ENCODE results near the gene FKBP3.
"Not testable (repeated sequence)": the region's sequence is repeated elsewhere in the genome, so short reads cannot be mapped to it uniquely, and the experiment has no call there.

The FKBP3 gene

DNA sequence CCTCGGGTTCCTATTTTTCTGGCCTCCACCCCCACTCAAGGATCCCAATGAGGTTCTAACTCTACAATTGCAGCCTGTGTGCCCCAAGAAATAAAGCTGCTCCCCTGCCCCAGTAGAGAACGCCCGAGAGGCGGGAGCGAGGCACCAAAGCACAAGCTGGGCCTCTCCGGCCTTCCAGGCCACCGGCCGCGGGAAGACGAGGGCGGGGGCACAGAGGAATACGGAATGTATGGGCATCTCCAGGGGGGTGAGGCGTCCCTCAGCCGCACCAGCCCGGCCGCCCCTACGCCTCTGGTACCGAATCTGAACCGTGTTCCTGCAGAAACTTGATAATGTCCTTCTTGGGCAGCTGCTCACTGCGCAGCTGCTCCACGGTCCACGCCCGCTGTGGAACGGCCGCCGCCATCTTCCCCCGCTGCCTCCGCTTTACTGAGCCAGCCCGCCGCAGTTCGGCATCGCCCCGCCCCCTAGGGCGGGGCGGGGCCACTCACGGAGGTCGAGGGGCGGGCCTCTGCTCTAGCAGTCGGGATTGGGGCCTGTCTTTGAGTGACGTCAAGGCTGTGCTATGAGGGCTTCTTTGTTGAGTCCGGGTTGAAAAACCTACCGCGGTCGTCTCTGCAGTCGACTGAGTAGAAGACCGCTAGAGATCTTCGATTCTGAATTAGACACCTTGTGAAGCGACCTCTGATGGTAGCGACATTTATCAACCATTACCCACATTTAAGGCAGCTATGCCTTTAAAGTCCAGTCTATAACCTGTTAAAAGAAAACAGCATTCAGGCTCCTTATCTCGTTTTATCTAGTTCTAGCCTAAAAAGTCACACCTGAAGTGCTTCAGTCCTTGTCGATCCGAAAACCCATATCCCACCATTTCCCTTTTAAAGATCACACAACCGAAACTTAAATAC lies at the start of gene FKBP3:
Gene FKBP3 (minus strand): TSS at position 431 of the 908 bp plus-strand sequence. CDS start 25 bp downstream, at position 406.
- DNase-seq, result peak; percentile 95

DNA sequence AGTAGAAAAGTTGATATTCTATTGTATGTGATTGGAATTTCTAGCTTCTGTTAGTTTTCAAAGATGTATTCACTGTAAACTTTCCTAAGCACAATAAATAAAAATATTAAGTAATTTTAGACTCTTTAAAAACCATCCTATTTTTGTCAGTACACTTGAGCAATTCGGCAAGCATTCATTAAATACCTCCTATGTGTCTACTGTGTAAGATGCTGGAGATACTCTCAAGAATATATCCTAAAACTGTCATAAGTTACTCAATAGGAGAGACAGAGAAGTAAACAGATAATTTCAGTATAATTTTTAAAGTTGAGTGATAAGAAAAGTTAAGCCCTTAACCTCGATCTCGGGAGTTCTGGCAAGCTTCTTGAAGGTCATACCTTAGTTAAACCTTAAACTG lies 47.5 kb upstream of the FKBP3 start:
- no peak for DNase-seq

DNA sequence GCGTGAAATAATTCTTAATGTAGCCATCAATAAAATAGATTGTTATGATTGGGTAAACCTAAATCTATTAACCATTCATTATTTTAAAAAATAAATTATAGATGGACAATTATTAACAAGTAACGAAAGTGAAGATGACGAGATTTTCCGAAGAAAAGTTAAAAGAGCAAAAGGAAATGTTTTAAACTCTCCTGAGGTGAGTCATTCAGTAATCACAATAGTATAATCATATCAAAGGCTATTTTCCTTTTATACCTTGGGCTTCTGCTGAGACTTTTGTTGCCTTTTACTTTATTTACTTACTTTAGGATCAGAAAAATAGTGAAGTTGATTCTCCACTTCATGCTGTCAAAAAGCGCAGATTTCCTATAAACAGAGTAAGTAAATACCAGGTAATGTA lies 47.0 kb upstream of the FKBP3 start:
- no peak for DNase-seq

DNA sequence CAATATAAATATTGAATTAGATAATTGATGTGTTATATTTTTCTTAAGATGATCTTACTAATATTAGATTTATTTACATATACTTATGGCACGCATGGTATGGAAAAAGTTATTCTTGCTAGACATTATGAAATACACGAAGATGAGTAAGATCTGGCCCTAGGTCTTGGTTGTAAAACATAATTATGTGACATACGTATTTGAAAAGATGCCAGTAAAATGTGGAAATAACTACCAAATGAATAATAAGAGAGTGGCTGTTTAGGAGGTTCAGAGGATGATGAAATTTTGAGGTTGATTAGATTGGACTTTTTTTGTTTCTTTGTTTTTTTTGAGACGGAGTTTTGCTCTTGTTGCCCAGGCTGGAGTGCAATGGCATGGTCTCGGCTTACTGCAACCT lies 42.8 kb upstream of the FKBP3 start:
- no peak for DNase-seq

DNA sequence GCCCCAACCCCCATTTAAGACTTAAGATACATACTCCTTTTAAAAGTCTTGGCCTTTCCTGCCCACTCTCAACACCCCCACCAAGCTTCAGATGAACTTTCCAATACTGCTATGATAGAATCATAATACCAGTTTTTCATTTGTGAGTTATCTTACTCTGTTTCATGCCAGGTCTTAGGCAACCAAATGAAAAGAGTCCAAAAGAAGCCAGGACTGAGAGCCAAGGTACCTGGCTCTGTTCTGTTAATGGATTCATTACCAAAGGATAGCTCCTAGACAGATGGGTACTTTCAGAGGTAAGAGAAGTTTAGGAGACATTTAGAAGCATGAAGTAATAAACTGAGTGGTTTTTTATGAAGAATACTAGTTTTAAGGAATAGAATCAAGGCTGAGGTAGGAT lies 35.6 kb upstream of the FKBP3 start:
- DNase-seq, result no peak

DNA sequence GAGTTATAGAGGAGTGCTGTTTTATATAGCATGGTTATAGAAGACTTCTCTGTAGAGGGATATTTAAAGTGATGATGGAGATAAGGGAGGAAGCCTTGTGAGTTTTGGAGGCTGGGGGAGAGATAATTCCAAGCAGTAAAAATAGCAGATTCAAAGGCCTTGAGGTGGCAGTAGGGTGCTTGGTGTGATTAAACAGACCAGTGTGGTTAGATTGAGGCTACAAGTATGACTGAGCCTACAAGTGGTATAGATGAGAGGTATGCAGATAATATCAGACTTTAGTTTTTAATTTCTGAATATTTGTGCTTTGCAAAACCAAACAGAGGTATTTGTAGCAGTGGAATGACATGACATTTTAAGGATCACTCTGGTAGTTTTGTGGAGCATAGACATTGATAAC lies 21.8 kb upstream of the FKBP3 start:
- no peak for DNase-seq

DNA sequence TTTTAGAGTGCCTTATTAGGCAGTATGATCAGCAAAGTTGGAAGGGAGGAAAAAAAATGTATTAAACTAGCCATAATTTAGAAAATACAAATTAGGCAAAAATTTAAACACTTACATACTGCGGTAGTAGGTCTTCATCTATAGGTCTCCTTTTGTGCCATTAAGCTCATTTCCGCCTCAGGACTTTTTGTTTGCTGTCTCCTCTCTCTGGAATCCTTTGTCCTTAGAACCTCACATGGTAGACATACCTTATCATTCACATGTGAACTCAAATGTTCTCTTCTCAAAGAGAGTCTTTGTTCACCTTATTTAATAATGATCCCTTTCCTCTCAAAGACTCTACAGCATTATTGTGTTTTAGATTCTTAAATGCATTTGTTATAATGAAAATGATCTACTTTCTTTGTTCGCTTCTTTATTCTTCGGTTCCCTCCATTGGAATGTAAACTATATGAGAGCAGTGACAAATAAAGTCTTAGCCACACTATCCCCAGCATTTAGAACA lies 16.2 kb upstream of the FKBP3 start:
- DNase-seq, result no peak

DNA sequence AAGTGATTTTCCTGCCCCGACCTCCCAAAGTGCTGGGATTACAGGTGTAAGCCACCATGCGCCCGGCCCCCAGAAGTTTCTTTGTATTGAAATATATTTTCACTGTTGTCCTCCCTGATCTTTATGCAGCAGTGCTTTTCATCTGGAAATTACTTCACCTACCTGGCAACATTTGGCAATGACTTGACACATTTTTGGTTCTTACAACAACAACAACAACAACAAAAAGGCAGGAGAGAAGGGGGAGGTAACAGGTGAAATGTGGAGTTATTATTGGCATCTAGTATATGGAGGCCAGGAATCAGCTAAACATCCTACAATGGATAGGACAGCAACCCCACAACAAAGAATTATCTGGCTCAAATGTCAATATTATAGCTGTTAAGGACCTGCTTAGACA lies 15.3 kb upstream of the FKBP3 start:
- no peak for DNase-seq

DNA sequence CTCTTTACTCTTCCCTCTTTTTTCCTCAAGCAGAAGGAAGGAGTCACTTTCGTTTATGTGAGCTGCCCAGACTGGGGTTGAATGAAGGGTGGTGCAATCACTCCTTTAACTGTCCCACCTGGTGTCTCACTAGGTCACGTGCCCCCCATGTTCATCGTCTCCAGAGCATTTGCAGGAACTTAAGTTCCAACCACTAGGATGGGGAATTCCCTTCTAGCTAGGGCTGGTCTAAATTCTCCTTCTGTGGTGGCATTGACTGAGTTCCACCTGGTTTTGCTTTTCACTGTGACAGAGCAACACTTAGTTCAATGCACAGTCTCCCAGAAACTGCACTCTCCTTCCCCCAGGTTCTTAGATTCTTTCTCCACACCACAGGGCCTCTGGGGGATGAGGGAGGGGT lies 10.9 kb upstream of the FKBP3 start:
- DNase-seq, result no peak

DNA sequence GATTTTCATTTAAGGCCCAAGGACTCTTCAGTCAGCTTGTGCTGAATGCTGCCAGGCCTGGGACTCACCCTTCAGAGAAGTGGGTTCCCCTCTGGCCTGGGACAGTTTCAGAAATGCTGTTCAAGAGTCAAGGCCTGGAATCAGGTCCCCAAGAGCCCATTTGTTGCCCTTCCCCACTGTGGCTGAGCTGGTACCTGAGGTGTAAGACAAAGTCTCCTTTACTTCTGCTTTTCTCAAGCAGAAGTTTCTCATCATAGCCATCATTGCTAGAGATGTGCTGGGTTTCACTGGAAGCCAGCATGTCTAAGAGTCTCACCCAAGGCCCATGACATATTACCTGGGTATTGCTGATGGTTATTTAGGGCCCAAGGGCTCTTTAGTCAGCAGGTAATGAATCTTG lies 10.4 kb upstream of the FKBP3 start:
- no peak for DNase-seq

DNA sequence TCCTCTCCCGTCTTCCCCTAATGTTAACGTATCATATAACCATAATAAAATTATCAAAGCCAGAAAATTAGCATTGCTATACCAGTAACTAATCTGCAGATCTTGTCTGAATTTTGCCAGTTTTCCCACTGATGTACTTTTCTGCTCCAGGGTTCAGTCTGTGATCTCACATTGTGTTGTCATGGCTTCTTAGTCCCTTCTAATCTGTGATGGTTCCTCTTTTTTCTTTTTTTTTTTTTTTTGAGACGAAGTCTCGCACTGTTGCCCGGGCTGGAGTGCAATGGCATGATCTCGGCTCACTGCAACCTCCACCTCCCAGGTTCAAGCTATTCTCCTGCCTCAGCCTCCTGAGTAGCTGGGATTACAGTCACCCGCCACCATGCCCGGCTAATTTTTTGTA lies 7.8 kb upstream of the FKBP3 start:
- not testable (repeated sequence) for DNase-seq

DNA sequence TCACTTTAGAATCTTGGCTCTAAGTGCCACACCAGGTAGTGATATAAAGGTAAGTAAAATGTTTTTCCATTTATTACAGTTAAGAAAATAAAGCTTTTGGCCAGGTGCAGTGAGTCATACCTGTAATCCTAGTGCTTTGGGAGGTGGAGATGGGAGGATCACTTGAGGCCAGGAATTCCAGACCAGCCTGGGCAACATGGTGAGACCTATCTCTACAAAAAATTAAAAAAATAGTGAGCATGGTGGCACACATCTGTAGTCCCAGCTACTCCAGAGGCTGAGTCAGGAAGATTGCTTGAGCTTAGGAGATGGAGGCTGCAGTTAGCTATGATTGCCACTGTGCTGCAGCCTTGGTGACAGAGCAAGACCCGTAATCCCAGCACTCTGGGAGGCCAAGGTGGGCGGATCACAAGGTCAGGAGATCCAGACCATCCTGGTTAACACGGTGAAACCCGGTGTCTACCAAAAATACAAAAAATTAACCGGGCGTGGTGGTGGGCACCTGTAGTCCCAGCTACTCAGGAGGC lies 6.4 kb upstream of the FKBP3 start:
- DNase-seq, result no peak

DNA sequence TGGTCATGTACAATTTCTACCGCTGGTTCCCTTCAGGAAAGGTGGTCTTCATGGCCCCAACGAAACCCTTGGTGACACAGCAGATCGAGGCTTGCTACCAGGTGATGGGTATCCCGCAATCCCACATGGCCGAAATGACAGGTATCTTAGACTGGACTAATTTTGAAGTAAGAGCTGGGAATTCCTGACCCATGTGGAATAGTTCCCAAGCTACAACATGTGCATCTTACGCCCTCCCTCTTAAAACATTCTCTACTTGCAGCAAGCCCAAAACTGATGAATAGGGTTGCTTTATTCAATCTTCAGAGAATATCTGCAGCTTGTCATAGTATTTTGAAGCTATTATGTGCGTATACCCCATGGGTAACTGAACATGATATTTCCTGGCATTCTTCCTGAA lies 2.1 kb upstream of the FKBP3 start:
- no peak for DNase-seq

DNA sequence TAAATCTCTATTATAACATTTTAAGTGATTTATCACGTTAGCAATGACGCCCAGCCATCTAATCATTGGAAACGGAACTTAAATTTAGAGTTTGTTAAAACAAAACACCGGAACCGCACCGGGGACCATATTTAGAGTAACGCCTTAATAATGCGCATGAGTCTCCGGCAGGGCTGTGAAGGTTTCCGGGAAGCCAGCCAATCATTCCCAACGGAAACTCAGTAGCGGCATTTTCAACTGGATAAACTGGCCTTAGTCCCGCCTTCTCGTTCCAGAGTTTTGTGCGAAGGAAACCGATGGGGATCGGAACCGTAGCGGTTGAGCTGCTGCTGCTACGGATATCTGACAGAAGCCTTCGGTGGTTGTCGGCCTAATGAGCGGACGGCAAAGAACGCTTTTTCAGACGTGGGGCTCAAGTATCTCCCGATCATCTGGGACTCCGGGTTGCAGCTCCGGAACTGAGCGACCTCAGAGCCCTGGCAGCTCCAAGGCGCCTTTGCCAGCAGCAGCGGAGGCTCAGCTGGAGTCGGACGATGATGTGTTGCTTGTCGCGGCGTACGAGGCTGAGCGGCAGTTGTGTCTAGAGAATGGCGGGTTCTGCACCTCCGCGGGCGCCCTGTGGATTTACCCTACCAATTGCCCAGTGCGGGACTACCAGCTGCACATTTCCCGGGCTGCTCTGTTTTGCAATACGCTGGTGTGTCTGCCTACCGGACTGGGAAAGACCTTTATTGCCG lies 1.5 kb upstream of the FKBP3 start, which contains the start of gene FANCM:
Gene FANCM (plus strand): TSS at position 272 of the 737 bp plus-strand sequence. CDS start 102 bp downstream, at position 374.
- peak; percentile 85 for DNase-seq

DNA sequence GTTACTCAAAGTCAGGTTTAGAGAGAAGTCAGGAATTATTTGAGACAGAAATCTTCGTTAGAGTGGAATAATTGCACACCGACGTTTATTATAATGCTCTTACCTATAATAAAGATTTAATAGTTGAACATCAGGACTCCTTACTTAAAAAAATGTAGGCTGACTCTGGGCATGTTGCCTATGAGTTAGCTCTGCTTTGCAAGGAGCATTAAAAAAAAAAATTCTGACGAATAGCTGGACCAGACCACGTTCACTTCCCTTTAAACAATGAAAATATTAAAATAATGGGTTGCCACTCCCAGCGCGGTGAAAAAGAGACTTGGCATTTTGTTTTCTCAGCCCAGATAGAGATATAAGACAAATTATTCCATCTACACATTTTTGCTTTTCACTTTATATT lies 875 bp upstream of the FKBP3 start:
- no peak for DNase-seq

DNA sequence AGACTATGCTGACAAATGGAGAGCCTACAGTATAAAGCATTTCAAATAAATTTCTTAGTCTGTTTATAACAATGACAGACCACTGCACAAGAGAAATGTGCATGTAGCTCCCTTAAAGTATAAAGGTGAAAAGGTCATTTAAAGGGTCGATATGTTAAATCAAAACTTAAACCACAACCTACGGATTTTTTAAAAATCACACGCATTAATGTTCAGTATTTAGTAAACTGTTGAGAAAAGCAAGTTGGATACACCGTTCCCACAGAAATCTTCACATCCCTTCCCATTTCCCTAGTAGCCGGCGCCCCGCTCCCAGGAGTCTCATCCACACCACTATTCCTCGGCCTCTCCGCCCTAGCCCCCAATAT lies 614 bp downstream of the FKBP3 start:
- DNase-seq, result no peak

DNA sequence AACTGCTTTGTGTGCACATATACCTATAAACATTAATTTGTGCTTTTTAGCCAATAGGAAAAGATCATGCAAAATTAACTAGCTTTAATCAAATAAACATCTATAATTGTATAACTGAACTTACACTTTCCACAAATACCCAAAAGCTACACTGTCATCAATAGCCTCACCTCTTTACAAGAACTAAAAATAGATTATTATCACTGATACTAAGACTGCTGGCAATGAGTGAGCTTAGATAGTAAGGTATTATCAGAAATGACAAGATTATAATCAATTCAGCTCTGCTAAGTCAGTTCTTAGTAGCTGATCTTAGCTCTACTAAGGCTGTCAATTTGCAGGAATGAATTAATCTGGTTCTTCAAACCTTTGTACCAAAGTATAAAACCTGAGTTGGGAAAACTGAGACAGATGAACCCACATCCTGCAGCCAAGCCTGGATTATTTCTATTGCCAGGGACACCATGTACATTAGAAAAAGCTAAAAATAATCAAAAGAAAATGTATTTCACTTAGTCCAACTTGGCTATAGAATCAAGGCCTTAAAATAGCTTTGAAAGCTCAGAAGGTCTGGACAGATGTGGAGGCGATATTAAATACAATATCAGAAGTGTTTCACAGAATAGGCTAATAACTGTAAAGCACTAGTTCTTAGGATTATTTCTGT lies 5.2 kb downstream of the FKBP3 start:
- no peak for DNase-seq

DNA sequence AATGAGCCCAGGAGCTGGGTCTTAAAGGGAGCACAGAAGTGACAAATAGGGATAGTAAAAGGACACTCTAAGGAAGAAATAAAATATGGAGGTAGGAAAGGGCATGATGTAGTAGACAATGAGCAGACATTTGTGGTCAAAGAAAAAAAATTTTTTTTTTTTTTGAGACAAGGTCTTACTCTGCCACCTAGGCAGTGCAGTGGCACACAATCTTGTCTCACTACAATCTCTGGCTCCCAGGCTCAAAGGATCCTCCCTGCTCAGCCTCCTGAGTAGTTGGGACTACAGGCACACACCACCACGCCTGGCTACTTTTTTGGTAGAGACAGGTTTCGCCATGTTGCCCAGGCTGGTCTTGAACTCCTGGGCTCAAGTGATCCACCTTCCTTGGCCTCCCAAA lies 8.5 kb downstream of the FKBP3 start:
- no peak for DNase-seq

DNA sequence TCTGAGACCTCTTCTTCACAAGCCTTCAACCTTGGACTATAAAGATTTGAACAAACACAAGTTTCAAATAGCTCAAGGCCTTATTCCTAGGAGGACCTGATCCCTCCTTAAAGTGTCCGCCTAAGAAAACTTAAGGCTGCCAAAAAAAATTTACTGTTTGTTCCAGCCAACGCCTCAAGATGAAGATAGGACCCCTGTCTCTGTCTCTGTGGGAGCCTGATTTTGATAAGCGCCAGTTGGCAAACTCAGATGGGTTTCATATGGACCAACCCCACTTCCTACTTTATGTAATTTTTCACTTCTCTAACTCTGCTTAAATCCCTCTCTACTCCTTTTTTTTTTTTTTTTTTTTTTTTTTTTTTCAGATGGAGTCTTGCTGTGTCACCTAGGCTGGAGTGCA lies 11.0 kb downstream of the FKBP3 start:
- no peak for DNase-seq

DNA sequence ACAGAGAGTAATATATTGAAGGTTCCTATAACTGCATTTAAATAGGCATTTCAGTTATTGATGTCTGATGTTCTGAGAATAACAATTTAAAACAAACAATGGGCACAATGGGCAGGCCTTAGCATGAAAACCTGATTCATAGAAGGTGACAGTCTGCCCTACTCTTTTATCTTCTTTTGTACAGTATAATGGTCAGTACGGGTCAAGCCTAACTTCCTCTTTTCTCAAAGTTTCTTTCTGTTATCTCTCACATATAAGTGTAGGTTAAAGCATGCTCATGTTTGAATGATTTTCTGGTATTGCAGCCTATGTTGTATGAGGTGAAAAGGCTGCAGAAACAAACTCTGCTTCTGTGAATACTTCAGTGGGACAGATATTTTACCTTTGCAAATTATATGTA lies 14.2 kb downstream of the FKBP3 start:
- no peak for DNase-seq

DNA sequence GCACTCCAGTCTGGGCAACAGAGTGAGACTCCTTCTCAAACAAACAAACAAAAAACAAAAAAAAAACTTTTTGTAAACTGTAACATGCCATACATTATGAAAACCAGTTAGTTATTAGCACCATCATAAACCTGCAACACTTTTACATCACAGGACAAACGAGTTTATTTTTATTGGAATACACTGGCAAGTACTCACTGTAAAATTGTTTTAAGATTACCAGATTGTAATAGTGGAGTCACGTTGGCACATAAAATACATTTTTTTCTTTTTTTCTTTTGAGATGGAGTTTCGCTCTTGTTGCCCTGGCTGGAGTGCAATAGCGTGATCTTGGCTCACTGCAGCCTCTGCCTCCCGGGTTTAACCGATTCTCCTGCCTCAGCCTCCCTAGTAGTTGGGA lies 15.7 kb downstream of the FKBP3 start:
- no peak for DNase-seq

DNA sequence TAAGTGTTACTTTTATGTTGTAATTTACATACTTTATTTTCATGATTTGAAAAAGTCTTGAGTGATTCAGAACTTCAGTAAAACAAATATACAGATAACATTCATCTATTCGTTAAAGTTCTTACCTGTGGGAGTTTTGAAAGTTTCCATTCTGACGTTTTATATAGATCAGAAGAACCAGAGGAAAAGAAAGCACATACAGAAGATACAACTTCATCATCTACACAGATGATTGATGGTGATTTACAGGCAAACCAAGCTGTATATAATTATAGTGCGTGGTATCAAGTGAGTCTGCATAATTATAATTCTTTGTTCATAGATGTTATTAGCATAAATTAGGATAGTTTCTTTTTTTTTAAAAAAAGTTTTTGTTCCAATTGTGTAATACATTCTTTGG lies 20.0 kb downstream of the FKBP3 start:
- no peak for DNase-seq

All from stimulated activated naive CD4-positive, alpha-beta T cell treated with Interleukin-2 at 50 U/mL for 16 hours (primary cell).